Lung (tissue), 12 donors: ENCODE data around the gene TFF1. TPM values are rescaled to one million over a fixed set of nuclear protein-coding genes. Genes with fewer than 3 reads are reported as not detected.

Experiments
- ATAC-seq: fragments of 200-7000 bp; cut with Tn5 transposase; one replicate; pipeline ENCODE4 v1.9.1; 2020; ENCODE audit warnings: moderate number of reproducible peaks; ENCODE audit not compliant: insufficient read depth, low FRiP score
- DNase-seq, 3 donors: peaks; one replicate each; pipeline ENCODE4 v3.0.0-alpha.2; 2013 to 2017
- H3K27ac ChIP-seq, 2 donors: one replicate each; pipeline ENCODE4 v1.5.1; 2013; ENCODE audit warnings: mild to moderate bottlenecking in 2 of 2, moderate library complexity in 2 of 2, control low read depth in 1 of 2, inconsistent platforms in 1 of 2, low read depth in 1 of 2, low read length in 1 of 2
- H3K27me3 ChIP-seq, 3 donors: one replicate each; pipeline ENCODE4 v1.5.1; 2013; ENCODE audit warnings: low read length in 2 of 3; ENCODE audit not compliant: control insufficient read depth in 3 of 3, insufficient read depth in 3 of 3
- H3K36me3 ChIP-seq, 4 donors: one replicate each; pipeline ENCODE4 v1.5.1; 2013; ENCODE audit warnings: low read length in 4 of 4, mild to moderate bottlenecking in 1 of 4, moderate library complexity in 1 of 4; ENCODE audit not compliant: control insufficient read depth in 4 of 4, insufficient read depth in 4 of 4
- H3K4me1 ChIP-seq, 5 donors: one replicate each; pipeline ENCODE4 v1.5.1; 2013; ENCODE audit warnings: low read length in 5 of 5, mild to moderate bottlenecking in 2 of 5, moderate library complexity in 1 of 5; ENCODE audit not compliant: control insufficient read depth in 5 of 5, insufficient read depth in 5 of 5
- H3K4me3 ChIP-seq: one replicate; pipeline ENCODE4 v1.5.1; 2013; ENCODE audit warnings: mild to moderate bottlenecking, control low read depth, moderate library complexity
- H3K9ac ChIP-seq, 2 donors: one replicate each; pipeline ENCODE4 v1.5.1; 2013; ENCODE audit warnings: low read length in 2 of 2, control low read depth in 1 of 2; ENCODE audit not compliant: insufficient read depth in 1 of 2
- H3K9me3 ChIP-seq, 4 donors: one replicate each; pipeline ENCODE4 v1.5.1; 2013; ENCODE audit warnings: low read length in 3 of 4, mild to moderate bottlenecking in 1 of 4, moderate library complexity in 1 of 4; ENCODE audit not compliant: control insufficient read depth in 4 of 4, insufficient read depth in 3 of 4
- WGBS, 2 donors: extraction: QIAGEN DNeasy Blood & Tissue Kit; methylation state at CpG; one replicate each; pipeline ENCODE4 v1.1.7; 2013; 5-methylcytosine and 5-hydroxymethylcytosine counted together
- polyA plus RNA-seq, 2 donors: library from polyadenylated mRNA; stranded (reverse); fragments of 200-250 nt; gene quantifications; one replicate each; pipeline ENCODE4 v1.2.1, GENCODE V29; 2013
- total RNA-seq, 2 donors: library from RNA; depleted of rRNA in 1 of 2; stranded (reverse); fragments of >200 nt in 1 of 2; gene quantifications; one replicate each; pipeline ENCODE4 v1.2.1, GENCODE V29; 2014 to 2021
- TF ChIP-seq, protein P1 (sequence below): IDR thresholded peaks from 2 replicates; pipeline ENCODE4 v1.5.1; 2012; ENCODE audit warnings: mild to moderate bottlenecking; ENCODE audit errors: control extremely low read depth, extremely low read depth
- donor health status: control.
- donor health status: control.
- donor health status: Bipolar disorder and iron deficiency.
- donor health status: healthy.
- donor health status: DM: yes; HTN: yes; CAD: no.

The TFF1 gene
- total and polyA plus RNA-seq, 4 donors, result 0.83 to 3.8 (median 1.2) TPM; not detected in 1

DNA sequence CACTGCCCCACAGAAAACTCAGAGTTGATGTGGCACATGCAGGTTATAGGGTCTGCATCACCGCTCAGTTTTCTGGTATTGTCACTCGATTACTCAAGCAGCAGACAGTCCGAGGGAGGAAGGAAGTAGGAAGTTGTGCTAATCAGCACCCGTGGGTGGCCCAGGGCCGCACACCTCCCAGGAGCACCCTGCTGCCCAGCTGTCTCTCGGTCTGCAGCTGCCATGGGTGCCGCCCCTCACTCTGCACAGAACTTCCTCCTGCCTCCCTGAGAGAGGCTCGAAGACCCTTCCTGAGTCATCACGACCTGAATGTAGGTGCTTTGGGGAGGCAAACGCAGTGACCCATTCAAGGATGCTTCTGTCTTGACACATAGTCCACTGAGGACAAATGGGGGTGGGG lies 47.0 kb downstream of the TFF1 start:
- Histone ChIP-seq H3K9ac (no peak overlapping the region), H3K27ac (no peak overlapping the region), H3K9me3 (no peaks in the 10 kb centered on the region), H3K36me3 (no peaks in the 10 kb centered on the region), H3K4me1 (peaks cover 0 to 8% (median 0%) of the 10 kb centered on the region in 5 donors), H3K4me3 (no peak overlapping the region), H3K27me3 (no peaks in the 10 kb centered on the region)
- TF ChIP-seq, protein P1, sequence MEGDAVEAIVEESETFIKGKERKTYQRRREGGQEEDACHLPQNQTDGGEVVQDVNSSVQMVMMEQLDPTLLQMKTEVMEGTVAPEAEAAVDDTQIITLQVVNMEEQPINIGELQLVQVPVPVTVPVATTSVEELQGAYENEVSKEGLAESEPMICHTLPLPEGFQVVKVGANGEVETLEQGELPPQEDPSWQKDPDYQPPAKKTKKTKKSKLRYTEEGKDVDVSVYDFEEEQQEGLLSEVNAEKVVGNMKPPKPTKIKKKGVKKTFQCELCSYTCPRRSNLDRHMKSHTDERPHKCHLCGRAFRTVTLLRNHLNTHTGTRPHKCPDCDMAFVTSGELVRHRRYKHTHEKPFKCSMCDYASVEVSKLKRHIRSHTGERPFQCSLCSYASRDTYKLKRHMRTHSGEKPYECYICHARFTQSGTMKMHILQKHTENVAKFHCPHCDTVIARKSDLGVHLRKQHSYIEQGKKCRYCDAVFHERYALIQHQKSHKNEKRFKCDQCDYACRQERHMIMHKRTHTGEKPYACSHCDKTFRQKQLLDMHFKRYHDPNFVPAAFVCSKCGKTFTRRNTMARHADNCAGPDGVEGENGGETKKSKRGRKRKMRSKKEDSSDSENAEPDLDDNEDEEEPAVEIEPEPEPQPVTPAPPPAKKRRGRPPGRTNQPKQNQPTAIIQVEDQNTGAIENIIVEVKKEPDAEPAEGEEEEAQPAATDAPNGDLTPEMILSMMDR, result no peak
- WGBS, 2 donors, result 19 to 42% methylated on average over 10 of the region's 10 CpGs
- ATAC-seq (no peak), DNase-seq (no peak)

DNA sequence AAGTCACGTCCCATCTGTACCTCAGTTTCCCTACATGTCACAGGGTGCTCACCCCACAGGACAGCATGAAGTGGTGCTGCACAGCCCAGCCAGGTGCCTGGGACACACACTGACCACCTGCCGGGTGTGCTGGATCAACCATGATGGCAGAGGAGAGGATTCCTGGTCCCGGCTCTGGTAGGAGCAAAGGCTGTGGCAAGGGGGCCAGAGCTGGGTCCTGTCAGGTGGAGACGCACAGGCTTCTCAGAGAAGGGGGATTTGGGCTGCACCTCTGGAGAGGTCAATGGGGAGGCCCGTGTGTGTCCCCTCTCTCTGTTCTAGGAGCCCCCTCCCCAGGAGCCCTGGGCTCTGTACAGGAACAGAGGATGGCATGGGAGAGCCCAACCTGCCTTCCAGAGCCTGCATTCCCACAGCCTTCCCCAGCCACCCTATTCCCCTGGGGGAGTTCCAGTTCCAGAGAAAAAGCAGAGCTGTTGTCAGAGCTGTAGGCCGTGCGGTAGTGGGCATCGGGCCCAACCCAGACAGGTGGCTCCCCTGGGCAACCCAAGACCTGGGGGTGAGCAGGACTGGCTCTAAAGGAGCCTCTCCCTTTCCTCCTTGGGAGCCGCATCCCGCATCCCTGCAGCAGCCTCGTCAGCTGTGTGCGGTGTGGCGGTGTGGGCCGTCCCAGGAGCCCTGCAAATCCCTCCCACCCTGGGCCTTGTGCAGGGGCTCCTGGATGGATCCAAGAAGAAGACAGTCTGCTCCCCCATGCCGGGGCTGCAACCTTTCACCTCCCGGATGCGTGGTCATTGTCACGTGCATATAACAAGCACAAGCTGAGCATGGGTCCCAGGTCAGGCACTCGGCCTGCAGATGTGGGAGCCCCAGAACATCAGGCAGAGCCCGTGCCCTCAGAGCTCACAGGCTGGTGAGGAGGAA lies 48.2 kb downstream of the TFF1 start:
- no peak for DNase-seq
- 83 to 92% methylated on average over 20 of the region's 20 CpGs for WGBS, 2 donors
- no peak overlapping the region for H3K27ac ChIP-seq
- no peak overlapping the region for H3K4me3 ChIP-seq
- TF ChIP-seq, protein P1, result no peak
- H3K27me3 ChIP-seq, result no peaks in the 10 kb centered on the region
- no peak for ATAC-seq
- peaks cover 0 to 16% (median 4%) of the 10 kb centered on the region in 5 donors for H3K4me1 ChIP-seq
- no peak overlapping the region for H3K9ac ChIP-seq
- no peaks in the 10 kb centered on the region for H3K36me3 ChIP-seq
- no peaks in the 10 kb centered on the region for H3K9me3 ChIP-seq

DNA sequence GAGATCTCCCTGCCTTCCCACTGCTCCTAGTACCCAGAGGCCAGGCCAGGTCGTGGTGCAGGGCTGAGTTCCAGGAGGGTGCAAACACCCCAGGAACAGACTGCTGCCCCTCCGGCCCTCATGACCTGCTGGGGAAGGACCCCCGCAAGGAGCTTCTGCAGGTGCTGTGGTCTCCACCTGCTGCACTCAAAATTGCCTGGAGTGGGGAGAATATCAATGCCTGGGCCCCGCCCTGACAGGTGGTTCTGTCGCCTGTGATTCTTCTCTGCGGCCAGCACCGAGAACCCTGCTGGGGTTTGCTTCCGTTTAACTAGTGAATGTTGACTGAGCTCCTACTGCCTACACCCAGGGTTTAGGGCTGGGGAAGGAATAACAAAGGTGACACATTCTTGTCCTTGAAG lies 49.0 kb downstream of the TFF1 start:
- TF ChIP-seq, protein P1, result no peak
- H3K9ac ChIP-seq, result no peak overlapping the region
- DNase-seq (no peak), ATAC-seq (no peak)
- H3K4me3 ChIP-seq, result no peak overlapping the region
- no peaks in the 10 kb centered on the region for H3K27me3 ChIP-seq
- H3K4me1 ChIP-seq, result peaks cover 0 to 17% (median 4%) of the 10 kb centered on the region in 5 donors
- 89 to 91% methylated on average over 8 of the region's 8 CpGs for WGBS, 2 donors
- H3K27ac ChIP-seq, result no peak overlapping the region
- H3K36me3 ChIP-seq, result no peaks in the 10 kb centered on the region
- no peaks in the 10 kb centered on the region for H3K9me3 ChIP-seq
